Measurements from ENCODE around the gene BMPER.

The BMPER gene

GRCh38 chr7:34026481-34027190 is 121.3 kb downstream of the BMPER start:
- no peak for DNase-seq (ENCODE audit: low read depth)

DNA sequence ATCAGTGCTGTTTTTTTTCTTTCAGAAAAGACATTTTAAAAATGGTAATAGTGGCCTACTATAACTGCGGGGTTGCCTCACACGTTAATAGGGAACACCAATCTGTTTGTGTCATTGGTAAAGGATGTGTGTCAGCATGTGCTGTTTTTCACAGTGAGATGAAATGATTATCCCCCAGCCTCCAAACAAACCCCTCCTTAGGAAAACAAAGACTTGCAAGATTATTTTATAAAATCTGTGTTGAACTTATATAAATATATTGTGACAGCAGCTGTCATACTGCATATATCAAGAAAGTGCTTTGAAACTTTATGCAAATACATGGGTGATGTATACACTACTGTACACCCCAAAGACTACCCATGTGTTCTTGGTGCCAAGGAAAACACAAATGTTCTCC is 125.8 kb downstream of the BMPER start:
- DNase-seq (ENCODE audit: low read depth): no peak

- no peak for DNase-seq (ENCODE audit: low read depth)
Measured at GRCh38 chr7:34034728-34035127, 129.4 kb downstream of the BMPER start.

DNA sequence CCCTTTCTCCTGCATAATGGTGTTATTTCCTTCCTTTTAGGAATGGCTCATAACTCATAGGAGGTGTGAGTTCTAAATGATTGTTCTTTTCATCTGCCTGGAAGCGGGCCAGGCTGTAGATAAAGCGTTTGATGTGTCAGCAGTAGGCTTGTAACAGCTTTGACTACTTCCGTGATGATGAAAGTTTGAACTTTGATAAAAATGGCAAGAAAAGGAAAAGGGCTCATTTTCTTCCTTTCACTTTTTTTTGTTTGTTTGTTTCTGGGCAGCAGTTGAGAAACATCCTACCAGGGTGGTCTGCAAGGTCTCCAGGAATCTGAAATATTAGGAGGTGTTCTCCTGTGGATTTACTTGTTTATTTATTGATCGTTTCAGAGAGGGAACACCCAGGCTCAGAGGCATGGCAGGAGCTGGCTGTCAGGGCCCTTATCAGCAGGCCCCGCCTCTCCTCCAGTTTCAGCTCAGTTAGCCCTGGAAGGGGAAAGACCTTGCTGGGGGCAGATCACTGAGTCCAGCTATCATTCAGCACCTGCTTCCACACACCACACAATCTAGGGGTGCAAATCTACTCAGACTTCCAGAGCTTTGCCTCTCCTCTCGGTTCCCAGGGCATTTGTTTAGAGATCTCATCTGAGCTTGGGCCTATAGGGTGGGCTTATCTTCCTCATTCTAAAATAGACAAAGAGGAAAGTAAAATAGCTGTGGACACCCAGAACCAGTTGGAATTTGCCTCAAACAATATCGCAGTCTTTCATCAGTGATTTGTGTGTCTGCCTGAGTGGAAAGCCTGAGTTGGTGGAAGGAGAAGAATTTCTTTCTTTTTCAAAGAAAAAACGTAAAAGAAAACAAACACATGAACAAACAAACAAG is 130.9 kb downstream of the BMPER start:
- DNase-seq (ENCODE audit: low read depth): no peak

GRCh38 chr7:34036972-34037792 is 131.8 kb downstream of the BMPER start:
- no peak for DNase-seq (ENCODE audit: low read depth)

DNA sequence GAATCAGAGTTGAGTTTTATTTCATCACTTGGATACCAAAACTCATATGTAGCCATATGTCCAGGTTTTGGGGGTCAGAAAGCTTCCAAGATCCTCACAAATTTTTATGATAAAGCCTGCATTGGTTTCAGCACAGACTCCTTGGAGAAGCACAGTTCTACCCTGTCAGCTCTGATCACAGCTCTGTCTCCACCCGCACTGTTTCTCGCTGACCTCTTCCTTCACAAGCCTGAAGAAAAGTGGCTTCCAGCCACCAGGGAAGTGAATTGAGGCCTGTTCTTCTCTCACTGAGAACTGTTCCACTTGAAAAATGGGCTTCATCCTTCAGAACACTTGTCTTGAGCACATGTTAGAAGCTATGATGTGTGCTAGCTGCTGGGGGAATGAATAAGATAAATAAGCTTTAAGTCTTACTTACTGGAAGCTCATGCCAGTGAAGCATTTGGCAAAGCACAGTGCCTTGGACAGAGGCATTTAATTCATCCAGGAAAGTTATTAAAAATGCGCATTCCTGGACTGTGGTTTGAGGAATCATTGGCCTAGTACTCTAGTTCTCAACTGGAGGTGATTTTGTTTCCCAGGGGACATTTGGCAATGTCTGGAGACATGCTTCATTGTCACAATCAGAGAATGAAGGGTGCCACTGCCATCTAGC is 133.6 kb downstream of the BMPER start:
- DNase-seq (ENCODE audit: low read depth): peak; percentile 81

- DNase-seq (ENCODE audit: low read depth): peak; percentile 71
Measured at GRCh38 chr7:34041707-34042106, 136.4 kb downstream of the BMPER start.

DNA sequence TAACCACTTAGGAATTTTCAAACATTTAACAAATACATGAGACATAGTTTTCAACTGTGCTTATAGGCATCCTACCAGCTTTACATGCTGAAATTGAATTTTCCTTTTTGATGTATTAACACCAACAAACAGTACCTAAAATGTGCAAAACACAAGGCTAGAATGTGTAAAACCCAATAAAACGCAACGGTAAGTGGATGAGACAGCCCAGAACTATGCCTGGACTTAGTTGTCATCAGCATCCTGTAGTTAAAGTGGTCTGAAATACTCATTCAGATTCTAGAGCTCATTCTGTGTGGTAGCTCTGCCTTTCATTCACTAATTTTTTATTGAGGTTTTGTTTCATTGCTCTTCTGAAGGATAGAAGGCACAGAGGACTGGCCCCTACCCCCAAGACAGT is 137.1 kb downstream of the BMPER start:
- DNase-seq (ENCODE audit: low read depth): peak; percentile 80

DNA sequence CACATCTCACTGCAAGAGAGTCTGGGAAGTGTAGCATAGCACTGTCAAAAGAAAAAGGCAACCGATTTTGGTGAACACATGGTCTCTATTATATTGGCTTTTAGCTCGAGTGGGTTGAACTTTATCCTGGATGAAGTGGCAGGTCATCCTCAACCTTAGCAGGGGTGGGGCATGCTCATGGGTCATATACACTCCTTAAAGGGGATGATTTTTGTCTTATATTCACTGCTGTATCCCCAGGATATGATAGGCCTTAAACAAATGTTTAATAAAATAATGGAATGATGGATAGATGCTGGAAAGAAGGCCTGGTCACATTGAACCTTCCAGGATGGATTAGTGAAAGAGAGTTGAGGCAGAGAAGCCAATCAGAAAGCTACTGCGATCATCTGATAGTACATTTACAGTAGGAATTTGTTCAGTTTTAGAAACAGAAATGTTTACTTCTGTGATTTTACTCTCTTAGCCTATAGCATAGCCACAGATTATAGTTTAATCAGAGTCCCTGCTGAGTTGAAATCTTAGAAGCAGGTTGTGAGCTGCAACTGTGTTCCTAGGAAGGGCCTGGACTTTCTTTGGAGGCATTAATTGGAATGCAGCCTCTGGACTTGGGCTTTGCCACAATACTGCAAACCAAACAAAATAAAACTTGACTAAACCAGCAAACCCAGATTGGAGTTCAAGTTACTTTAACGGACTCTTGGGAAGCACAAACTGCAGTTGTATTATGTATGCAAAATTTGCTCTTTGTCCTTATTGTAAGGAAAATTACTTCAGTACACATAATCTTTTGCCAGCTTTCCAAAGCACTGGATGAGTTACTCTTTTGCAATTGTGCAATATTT is 138.3 kb downstream of the BMPER start:
- no peak for DNase-seq (ENCODE audit: low read depth)

DNA sequence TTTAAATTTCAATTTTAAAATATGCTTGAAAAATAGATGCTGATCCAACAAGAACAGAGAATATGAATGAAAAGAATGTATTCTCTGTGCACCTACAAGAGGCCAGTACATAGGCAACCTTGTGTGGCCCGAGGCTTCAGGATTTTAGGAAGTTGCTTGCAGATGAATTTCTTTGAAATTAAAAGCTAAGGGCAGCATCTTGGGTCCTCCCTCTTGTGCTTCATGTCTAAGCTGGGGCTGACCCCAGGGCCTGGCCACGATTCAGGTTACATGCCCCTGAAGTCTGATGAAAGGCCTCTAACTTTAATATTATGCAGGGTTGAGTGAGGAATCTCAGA is 138.9 kb downstream of the BMPER start:
- no peak for DNase-seq (ENCODE audit: low read depth)

GRCh38 chr7:34044734-34045353 is 139.5 kb downstream of the BMPER start:
- DNase-seq (ENCODE audit: low read depth): no peak

- DNase-seq (ENCODE audit: low read depth): peak; percentile 37
Measured at GRCh38 chr7:34048445-34048844, 143.1 kb downstream of the BMPER start.

GRCh38 chr7:34054075-34054474 is 148.7 kb downstream of the BMPER start:
- no peak for DNase-seq (ENCODE audit: low read depth)

- no peak for DNase-seq (ENCODE audit: low read depth)
Measured at GRCh38 chr7:34057136-34057535, 151.8 kb downstream of the BMPER start.

- DNase-seq (ENCODE audit: low read depth): peak; percentile 34
Measured at GRCh38 chr7:34057956-34058355, 152.6 kb downstream of the BMPER start.

- no peak for DNase-seq (ENCODE audit: low read depth)
Measured at GRCh38 chr7:34058801-34059135, 153.4 kb downstream of the BMPER start.

GRCh38 chr7:34059136-34059828 is 153.9 kb downstream of the BMPER start:
- DNase-seq (ENCODE audit: low read depth): peak; percentile 40

DNA sequence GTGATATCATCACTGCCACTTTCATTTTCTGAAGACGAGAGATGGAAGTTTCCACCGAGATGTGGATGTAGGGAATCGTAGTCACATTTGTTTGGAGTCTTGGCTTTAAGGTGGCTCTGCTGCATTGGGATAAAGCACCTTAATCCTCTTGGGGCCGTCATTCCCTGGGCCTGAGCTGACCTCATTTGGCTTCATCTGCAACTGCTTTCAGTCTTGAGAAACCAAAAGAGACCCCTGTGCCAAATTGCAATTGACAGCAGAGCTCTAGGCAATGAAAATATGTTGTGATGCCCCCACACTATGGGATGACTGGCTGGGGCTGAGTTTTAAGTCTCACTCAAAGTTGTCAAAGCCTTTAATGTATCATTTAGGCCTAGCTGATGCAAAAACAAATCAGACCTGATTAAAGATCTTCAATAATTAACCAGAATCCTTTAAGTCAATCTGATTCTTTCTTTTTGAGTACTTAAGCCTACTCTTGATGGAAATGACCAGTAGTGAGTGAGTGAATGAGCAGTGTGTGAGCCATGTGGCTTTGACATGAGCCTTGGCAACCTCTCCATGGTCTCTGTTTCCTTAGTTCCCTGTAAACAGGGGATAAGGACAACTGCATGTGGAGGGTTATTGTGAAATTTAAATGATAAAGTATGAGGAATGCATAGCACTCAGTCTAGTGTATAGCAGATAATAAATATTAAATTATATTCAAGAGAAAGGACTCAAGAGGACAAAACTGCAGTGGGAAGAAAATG is 155.0 kb downstream of the BMPER start:
- DNase-seq (ENCODE audit: low read depth): peak; percentile 73

DNA sequence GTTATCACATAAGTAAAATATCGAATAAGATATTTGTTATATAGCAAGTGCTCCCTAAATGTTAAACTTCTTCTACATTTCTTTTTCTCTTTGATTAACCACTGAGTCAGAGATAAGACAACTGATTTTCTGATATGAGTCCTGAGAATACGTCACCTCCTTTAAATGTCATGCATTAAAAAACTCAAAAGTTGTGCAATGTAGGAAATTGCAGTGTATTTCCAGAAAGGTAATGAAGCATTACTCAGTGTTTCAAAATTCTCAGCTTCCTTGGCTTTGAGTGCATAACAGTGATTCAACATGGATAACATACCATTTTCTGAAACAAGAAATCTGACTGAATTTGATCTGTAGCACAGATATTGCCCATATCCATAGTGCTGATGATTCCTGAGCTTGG is 155.8 kb downstream of the BMPER start:
- DNase-seq (ENCODE audit: low read depth): peak; percentile 87

DNA sequence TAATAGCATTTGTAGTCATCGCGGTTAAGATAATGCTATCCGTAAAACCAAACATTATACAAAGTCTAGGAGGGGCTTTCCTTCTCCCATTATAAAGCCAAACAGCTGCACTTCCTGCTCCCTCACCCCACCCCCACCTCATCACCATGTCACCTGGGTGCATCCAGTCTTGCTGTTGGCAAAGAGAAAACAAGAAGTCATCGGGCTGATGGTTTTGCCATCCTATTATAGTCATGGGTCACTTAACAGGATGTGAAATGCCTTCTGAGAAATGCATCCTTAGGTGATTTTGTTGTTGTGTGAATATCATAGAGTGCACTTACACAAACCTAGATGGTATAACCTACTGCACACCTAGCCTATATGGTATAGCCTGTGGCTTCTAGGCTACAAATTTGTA is 157.0 kb downstream of the BMPER start:
- no peak for DNase-seq (ENCODE audit: low read depth)

All from EH (cell line).